BLaER1 (cell line): ENCODE measurements around the gene TUBGCP5.

Experiments
- H3K27ac ChIP-seq: shearing (Covaris generic); formaldehyde crosslinking; 2 replicates; pipeline ENCODE4 v1.8.1; 2022
- H3K27me3 ChIP-seq: shearing (Covaris generic); formaldehyde crosslinking; 2 replicates; pipeline ENCODE4 v1.8.1; 2022
- H3K36me3 ChIP-seq: shearing (Covaris generic); formaldehyde crosslinking; 2 replicates; pipeline ENCODE4 v1.8.1; 2022
- H3K4me1 ChIP-seq: shearing (Covaris generic); formaldehyde crosslinking; 2 replicates; pipeline ENCODE4 v1.8.1; 2022
- H3K4me2 ChIP-seq: shearing (Covaris generic); formaldehyde crosslinking; 2 replicates; pipeline ENCODE4 v1.8.1; 2022
- H3K4me3 ChIP-seq: shearing (Covaris generic); formaldehyde crosslinking; 2 replicates; pipeline ENCODE4 v1.8.1; 2022
- H3K9ac ChIP-seq: shearing (Covaris generic); formaldehyde crosslinking; 2 replicates; pipeline ENCODE4 v1.8.1; 2022
- H3K9me3 ChIP-seq: shearing (Covaris generic); formaldehyde crosslinking; 2 replicates; pipeline ENCODE4 v1.8.1; 2022
- H4K20me1 ChIP-seq: shearing (Covaris generic); formaldehyde crosslinking; 2 replicates; pipeline ENCODE4 v1.8.1; 2022
- Cebpa-rat ChIP-seq: shearing (Covaris generic); IDR thresholded peaks from 2 replicates; pipeline ENCODE4 v1.8.1; 2022

Gene TUBGCP5

GRCh38 chr15:22963641-22964040 lies 75.7 kb downstream of the TUBGCP5 start:
- peaks cover 97% of the 10 kb centered on the region for H3K4me1 ChIP-seq

GRCh38 chr15:22962611-22963010 lies 76.8 kb downstream of the TUBGCP5 start:
- peak overlapping the region; percentile 98 for H3K4me2 ChIP-seq
- no peak overlapping the region for H3K4me3 ChIP-seq
- H3K9ac ChIP-seq = no peak overlapping the region
- peaks cover 23% of the 10 kb centered on the region for H3K36me3 ChIP-seq
- H3K27ac ChIP-seq = no peak overlapping the region
- H3K9me3 ChIP-seq = no peaks in the 10 kb centered on the region
- TF ChIP-seq Cebpa-rat = no peak
- no peaks in the 10 kb centered on the region for H3K27me3 ChIP-seq
- peaks cover 100% of the 10 kb centered on the region for H4K20me1 ChIP-seq
- H3K4me1 ChIP-seq = peaks cover 97% of the 10 kb centered on the region

More at GRCh38 chr15:22963641-22964040, 75.7 kb downstream of the TUBGCP5 start:
- Histone ChIP-seq H4K20me1 (peaks cover 100% of the 10 kb centered on the region), H3K4me2 (peak overlapping the region; percentile 98), H3K9me3 (no peaks in the 10 kb centered on the region), H3K36me3 (peaks cover 23% of the 10 kb centered on the region), H3K27ac (peak overlapping the region; percentile 67; the same call in 1 of the 2 replicates), H3K9ac (peak overlapping the region; percentile 48; the same call in 1 of the 2 replicates), H3K27me3 (no peaks in the 10 kb centered on the region), H3K4me3 (no peak overlapping the region)
- TF ChIP-seq Cebpa-rat = no peak

- Histone ChIP-seq H3K9me3 (no peaks in the 10 kb centered on the region), H3K4me1 (peaks cover 97% of the 10 kb centered on the region), H3K27me3 (no peaks in the 10 kb centered on the region), H3K27ac (peak overlapping the region; percentile 57), H3K9ac (peak overlapping the region; percentile 30; the same call in 1 of the 2 replicates), H4K20me1 (peaks cover 100% of the 10 kb centered on the region), H3K36me3 (peaks cover 16% of the 10 kb centered on the region), H3K4me3 (no peak overlapping the region), H3K4me2 (peak overlapping the region; percentile 98)
- TF ChIP-seq Cebpa-rat = no peak
These were observed 77.6 kb downstream of the TUBGCP5 start for GRCh38 chr15:22961762-22962161.

- no peak for TF ChIP-seq Cebpa-rat
- Histone ChIP-seq H4K20me1 (peaks cover 93% of the 10 kb centered on the region), H3K27me3 (no peaks in the 10 kb centered on the region), H3K4me2 (peak overlapping the region; percentile 98), H3K27ac (peak overlapping the region; percentile 75; the same call in 1 of the 2 replicates), H3K4me3 (peak overlapping the region; percentile 57), H3K4me1 (peaks cover 100% of the 10 kb centered on the region), H3K36me3 (peaks cover 5% of the 10 kb centered on the region; the same call in 1 of the 2 replicates), H3K9ac (peak overlapping the region; percentile 59; the same call in 1 of the 2 replicates), H3K9me3 (no peaks in the 10 kb centered on the region)
These were observed 78.8 kb downstream of the TUBGCP5 start for GRCh38 chr15:22960556-22960955.

GRCh38 chr15:22960126-22960525 lies 79.2 kb downstream of the TUBGCP5 start:
- peak overlapping the region; percentile 59; the same call in 1 of the 2 replicates for H3K9ac ChIP-seq
- H4K20me1 ChIP-seq = peaks cover 93% of the 10 kb centered on the region
- peak overlapping the region; percentile 57 for H3K4me3 ChIP-seq
- peak overlapping the region; percentile 98 for H3K4me2 ChIP-seq
- H3K27ac ChIP-seq = peak overlapping the region; percentile 75
- H3K27me3 ChIP-seq = no peaks in the 10 kb centered on the region
- peaks cover 100% of the 10 kb centered on the region for H3K4me1 ChIP-seq
- peaks cover under 1% of the 10 kb centered on the region; the same call in 1 of the 2 replicates for H3K36me3 ChIP-seq
- no peaks in the 10 kb centered on the region for H3K9me3 ChIP-seq
- no peak for TF ChIP-seq Cebpa-rat

- H3K4me1 ChIP-seq = peaks cover 100% of the 10 kb centered on the region
- peak overlapping the region; percentile 59 for H3K9ac ChIP-seq
- H4K20me1 ChIP-seq = peaks cover 90% of the 10 kb centered on the region
- peak overlapping the region; percentile 98 for H3K4me2 ChIP-seq
- H3K9me3 ChIP-seq = no peaks in the 10 kb centered on the region
- H3K27ac ChIP-seq = peak overlapping the region; percentile 75
- TF ChIP-seq Cebpa-rat = no peak
- H3K27me3 ChIP-seq = no peaks in the 10 kb centered on the region
- H3K4me3 ChIP-seq = peak overlapping the region; percentile 57
- H3K36me3 ChIP-seq = no peaks in the 10 kb centered on the region; the same call in 1 of the 2 replicates
These were observed 79.9 kb downstream of the TUBGCP5 start for GRCh38 chr15:22959321-22960101.

GRCh38 chr15:22958487-22959280 lies 80.7 kb downstream of the TUBGCP5 start:
- Histone ChIP-seq H4K20me1 (peaks cover 82% of the 10 kb centered on the region), H3K27ac (peak overlapping the region; percentile 75), H3K9me3 (no peaks in the 10 kb centered on the region), H3K4me3 (peak overlapping the region; percentile 57), H3K27me3 (no peaks in the 10 kb centered on the region), H3K4me1 (peaks cover 100% of the 10 kb centered on the region), H3K4me2 (peak overlapping the region; percentile 98), H3K36me3 (no peaks in the 10 kb centered on the region; the same call in 1 of the 2 replicates), H3K9ac (peak overlapping the region; percentile 59)
- TF ChIP-seq Cebpa-rat = no peak

- peak overlapping the region; percentile 77 for H3K9ac ChIP-seq
- peak overlapping the region; percentile 98 for H3K4me2 ChIP-seq
- peak overlapping the region; percentile 44; the same call in 1 of the 2 replicates for H3K4me3 ChIP-seq
- H3K4me1 ChIP-seq = peaks cover 100% of the 10 kb centered on the region
- H3K27ac ChIP-seq = peak overlapping the region; percentile 91
- H3K27me3 ChIP-seq = no peaks in the 10 kb centered on the region
- H3K36me3 ChIP-seq = no peaks in the 10 kb centered on the region
- H4K20me1 ChIP-seq = peaks cover 64% of the 10 kb centered on the region
- no peak for TF ChIP-seq Cebpa-rat
- H3K9me3 ChIP-seq = no peaks in the 10 kb centered on the region
These were observed 82.5 kb downstream of the TUBGCP5 start for GRCh38 chr15:22956978-22957260.

GRCh38 chr15:22956257-22956977 lies 83.0 kb downstream of the TUBGCP5 start:
- H3K27ac ChIP-seq = peak overlapping the region; percentile 91
- no peak for TF ChIP-seq Cebpa-rat
- H3K4me3 ChIP-seq = peak overlapping the region; percentile 44
- no peaks in the 10 kb centered on the region for H3K27me3 ChIP-seq
- no peaks in the 10 kb centered on the region for H3K9me3 ChIP-seq
- H3K36me3 ChIP-seq = no peaks in the 10 kb centered on the region
- H3K4me1 ChIP-seq = peaks cover 100% of the 10 kb centered on the region
- H3K4me2 ChIP-seq = peak overlapping the region; percentile 98
- H4K20me1 ChIP-seq = peaks cover 59% of the 10 kb centered on the region
- peak overlapping the region; percentile 77 for H3K9ac ChIP-seq
